Aorta (tissue), 5 donors: ENCODE measurements around the gene SULT2A1. TPM values are rescaled to one million over a fixed set of nuclear protein-coding genes. Genes with fewer than 3 reads are reported as not detected.

Experiments
- ATAC-seq: fragments of 200-7000 bp; cut with Tn5 transposase; one replicate; pipeline ENCODE4 v1.9.1; 2022; ENCODE audit warnings: moderate library complexity; ENCODE audit not compliant: low FRiP score
- DNase-seq, 2 donors: peaks; one replicate each; pipeline ENCODE4 v3.0.0-alpha.2; 2020
- H3K27ac ChIP-seq, 2 donors: one replicate each; pipeline ENCODE4 v1.5.1; 2013; ENCODE audit warnings: low read length in 2 of 2, mild to moderate bottlenecking in 2 of 2, moderate library complexity in 2 of 2, control low read depth in 1 of 2, inconsistent platforms in 1 of 2, low read depth in 1 of 2
- H3K27me3 ChIP-seq, 2 donors: one replicate each; pipeline ENCODE4 v1.6.1; 2013; ENCODE audit warnings: control low read depth in 1 of 2, low read length in 1 of 2, mild to moderate bottlenecking in 1 of 2, moderate library complexity in 1 of 2; ENCODE audit not compliant: insufficient read depth in 2 of 2, control insufficient read depth in 1 of 2
- H3K36me3 ChIP-seq, 2 donors: one replicate each; pipeline ENCODE4 v1.6.1; 2013; ENCODE audit warnings: control low read depth in 1 of 2, low read length in 1 of 2, mild to moderate bottlenecking in 1 of 2; ENCODE audit not compliant: insufficient read depth in 2 of 2, control insufficient read depth in 1 of 2
- H3K4me1 ChIP-seq, 2 donors: one replicate each; pipeline ENCODE4 v1.6.1; 2013; ENCODE audit warnings: low read length in 2 of 2, control low read depth in 1 of 2, mild to moderate bottlenecking in 1 of 2, moderate library complexity in 1 of 2; ENCODE audit not compliant: insufficient read depth in 2 of 2, control insufficient read depth in 1 of 2
- H3K4me3 ChIP-seq, 2 donors: one replicate each; pipeline ENCODE4 v1.5.1; 2013; ENCODE audit warnings: low read length in 2 of 2, control low read depth in 1 of 2, mild to moderate bottlenecking in 1 of 2
- H3K9me3 ChIP-seq: one replicate; pipeline ENCODE4 v1.6.1; 2013; ENCODE audit warnings: mild to moderate bottlenecking, low read length; ENCODE audit not compliant: control insufficient read depth
- WGBS, 2 donors: extraction: QIAGEN DNeasy Blood & Tissue Kit; methylation state at CpG; one replicate each; pipeline ENCODE4 v1.1.7; 2013; 5-methylcytosine and 5-hydroxymethylcytosine counted together
- intact Hi-C, 2 donors: fragments of 100-400 bp; cut with DNase I; formaldehyde crosslinking; loops; one replicate each; pipeline versions ENCODE4 v1.14.2 to v1.15.0; 2022
- polyA plus RNA-seq, 2 donors: library from polyadenylated mRNA; stranded (reverse); fragments of 200-250 nt; gene quantifications; one replicate each; pipeline ENCODE4 v1.2.3, GENCODE V29; 2013
- total RNA-seq, 2 donors: library from RNA; stranded (reverse); fragmentation: NEBNext Ultra II Directional; extraction: Animal tissue kit (Norgen Biotek cat#: 25700); gene quantifications; one replicate each; pipeline ENCODE4 v1.2.1, GENCODE V29; 2021
- donor health status: healthy with polysubstance abuse.
- donor health status: Bipolar disorder and iron deficiency.
- donor health status: DM: no; HTN: no; CAD: no.
- donor health status: DM: no; HTN: no; CAD: no.
- donor health status: DM: yes; HTN: yes; CAD: no.

Gene SULT2A1
- total and polyA plus RNA-seq, 4 donors: 23.7 TPM; not detected in 3

GRCh38 chr19:47854459-47854858 lies 31.7 kb downstream of the SULT2A1 start:
- intact Hi-C loops: no loop called here
- H3K9me3 ChIP-seq: no peaks in the 10 kb centered on the region
- H3K27ac ChIP-seq: no peak overlapping the region
- no peak for ATAC-seq
- peaks cover 0 to 2% of the 10 kb centered on the region in 2 donors for H3K27me3 ChIP-seq
- DNase-seq: no peak
- H3K4me3 ChIP-seq: no peak overlapping the region
- no peaks in the 10 kb centered on the region for H3K36me3 ChIP-seq
- WGBS, 2 donors: 76 to 80% methylated on average over 4 of the region's 4 CpGs
- H3K4me1 ChIP-seq: no peaks in the 10 kb centered on the region

- H3K4me3 ChIP-seq: no peak overlapping the region
- H3K27ac ChIP-seq: no peak overlapping the region
- H3K9me3 ChIP-seq: no peaks in the 10 kb centered on the region
- peak in 1 of 2 donors; percentile 12 for DNase-seq
- H3K36me3 ChIP-seq: no peaks in the 10 kb centered on the region
- H3K4me1 ChIP-seq: no peaks in the 10 kb centered on the region
- WGBS, 2 donors: 69 to 74% methylated on average over 5 of the region's 5 CpGs
- no peak for ATAC-seq
- intact Hi-C loops: no loop called here
- peaks cover 0 to 2% of the 10 kb centered on the region in 2 donors for H3K27me3 ChIP-seq
These were observed 33.1 kb downstream of the SULT2A1 start for GRCh38 chr19:47853003-47853402.

GRCh38 chr19:47848823-47849473 lies 37.2 kb downstream of the SULT2A1 start:
- H3K36me3 ChIP-seq: no peaks in the 10 kb centered on the region
- ATAC-seq (no peak), DNase-seq (peak in 1 of 2 donors; percentile 53)
- H3K27ac ChIP-seq: no peak overlapping the region
- WGBS, 2 donors: 2% methylated on average over 22 of the region's 22 CpGs
- H3K4me3 ChIP-seq: no peak overlapping the region
- intact Hi-C loops: no loop called here
- no peaks in the 10 kb centered on the region for H3K4me1 ChIP-seq
- H3K9me3 ChIP-seq: no peaks in the 10 kb centered on the region
- H3K27me3 ChIP-seq: no peaks in the 10 kb centered on the region

- H3K4me1 ChIP-seq: no peaks in the 10 kb centered on the region
- DNase-seq: peak in 1 of 2 donors; percentile 7
- H3K9me3 ChIP-seq: no peaks in the 10 kb centered on the region
- 49% methylated on average over 10 of the region's 10 CpGs for WGBS, 2 donors
- no peak for ATAC-seq
- intact Hi-C loops: no loop called here
- H3K27ac ChIP-seq: no peak overlapping the region
- no peaks in the 10 kb centered on the region for H3K36me3 ChIP-seq
- no peak overlapping the region for H3K4me3 ChIP-seq
- H3K27me3 ChIP-seq: no peaks in the 10 kb centered on the region
These were observed 37.7 kb downstream of the SULT2A1 start for GRCh38 chr19:47848425-47848822.

- Histone ChIP-seq H3K36me3 (no peaks in the 10 kb centered on the region), H3K27ac (no peak overlapping the region), H3K4me3 (no peak overlapping the region), H3K27me3 (no peaks in the 10 kb centered on the region), H3K9me3 (no peaks in the 10 kb centered on the region), H3K4me1 (no peaks in the 10 kb centered on the region)
- 51 to 54% methylated on average over 5 of the region's 5 CpGs for WGBS, 2 donors
- no peak for ATAC-seq
- DNase-seq: peak in 1 of 2 donors; percentile 26
- intact Hi-C loops: no loop called here
These were observed 43.2 kb downstream of the SULT2A1 start for GRCh38 chr19:47842941-47843340.

DNA sequence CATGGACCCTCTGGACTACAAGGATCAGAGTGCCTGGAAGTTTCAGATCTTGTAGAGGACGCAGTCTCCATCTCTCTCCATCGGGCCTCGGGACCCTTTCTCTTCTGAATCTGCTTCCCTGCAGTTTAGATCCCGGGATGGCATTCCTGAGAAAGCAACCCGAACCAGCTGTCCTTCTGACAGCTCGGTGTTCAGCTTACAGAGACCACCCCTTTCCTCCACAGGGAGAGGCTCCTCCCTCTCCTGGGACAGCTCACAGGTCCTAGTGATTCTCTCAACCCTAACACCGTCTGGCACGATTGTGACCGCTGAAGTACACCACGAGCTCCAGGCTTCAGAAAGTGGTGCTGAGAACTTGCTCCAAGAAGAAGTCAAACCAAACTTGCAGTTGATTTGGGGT lies 46.2 kb downstream of the SULT2A1 start:
- intact Hi-C loops: no loop called here
- Histone ChIP-seq H3K36me3 (no peaks in the 10 kb centered on the region), H3K27ac (no peak overlapping the region), H3K4me1 (no peaks in the 10 kb centered on the region), H3K4me3 (no peak overlapping the region), H3K9me3 (no peaks in the 10 kb centered on the region), H3K27me3 (no peaks in the 10 kb centered on the region)
- DNase-seq (no peak), ATAC-seq (no peak)
- 15 to 17% methylated on average over 10 of the region's 10 CpGs for WGBS, 2 donors

GRCh38 chr19:47839411-47839810 lies 46.7 kb downstream of the SULT2A1 start:
- H3K27me3 ChIP-seq: no peaks in the 10 kb centered on the region
- DNase-seq: peak; percentile 43 to 58
- WGBS, 2 donors: 40 to 44% methylated on average over 14 to 16 of the region's 16 CpGs
- no peak overlapping the region for H3K4me3 ChIP-seq
- no peaks in the 10 kb centered on the region for H3K9me3 ChIP-seq
- no peak overlapping the region for H3K27ac ChIP-seq
- ATAC-seq: no peak
- H3K4me1 ChIP-seq: no peaks in the 10 kb centered on the region
- intact Hi-C loops: no loop called here
- no peaks in the 10 kb centered on the region for H3K36me3 ChIP-seq

GRCh38 chr19:47836038-47836437 lies 50.1 kb downstream of the SULT2A1 start:
- H3K4me3 ChIP-seq: no peak overlapping the region
- H3K4me1 ChIP-seq: no peaks in the 10 kb centered on the region
- ATAC-seq: no peak
- WGBS, 2 donors: 63 to 64% methylated on average over 7 to 8 of the region's 8 CpGs
- intact Hi-C loops: no loop called here
- H3K36me3 ChIP-seq: no peaks in the 10 kb centered on the region
- peak in 1 of 2 donors; percentile 55 for DNase-seq
- H3K27me3 ChIP-seq: no peaks in the 10 kb centered on the region
- H3K9me3 ChIP-seq: no peaks in the 10 kb centered on the region
- no peak overlapping the region for H3K27ac ChIP-seq

DNA sequence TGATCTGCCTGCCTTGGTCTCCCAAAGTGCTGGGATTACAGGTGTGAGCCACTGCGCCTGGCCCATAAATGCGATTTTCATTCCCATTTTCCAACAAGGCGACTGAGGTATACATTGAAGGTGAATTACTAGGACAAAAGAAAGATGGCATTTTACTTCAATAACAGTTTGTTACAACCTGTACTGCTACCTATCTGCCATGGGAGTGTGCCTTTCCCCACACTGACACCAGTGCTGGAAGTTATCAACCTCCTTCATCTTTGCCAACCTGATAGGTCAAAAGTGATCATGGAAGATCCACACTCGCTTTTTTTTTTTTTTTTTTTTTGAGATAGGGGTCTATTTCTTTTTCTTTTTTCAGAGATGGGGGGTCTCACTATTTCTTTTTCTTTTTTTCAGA lies 53.4 kb downstream of the SULT2A1 start:
- Histone ChIP-seq H3K4me3 (no peak overlapping the region), H3K27me3 (no peaks in the 10 kb centered on the region), H3K27ac (no peak overlapping the region), H3K9me3 (no peaks in the 10 kb centered on the region), H3K4me1 (no peaks in the 10 kb centered on the region), H3K36me3 (no peaks in the 10 kb centered on the region)
- intact Hi-C loops: no loop called here
- ATAC-seq (no peak), DNase-seq (no peak)
- WGBS, 2 donors: 90 to 95% methylated on average over 4 of the region's 4 CpGs
